CD8-positive, alpha-beta memory T cell (primary cell): ENCODE measurements around the gene IP6K1. TPM values are rescaled to one million over a fixed set of nuclear protein-coding genes. Genes with fewer than 3 reads are reported as not detected.

Source experiments
- CTCF ChIA-PET: fragments of 350-600 bp; sonication (Branson Sonifier 250); formaldehyde crosslinking; loops from one replicate; lab custom pipeline; 2021; ENCODE audit warnings: antibody characterized with exemption; lab: Charles Lee
- POLR2A ChIA-PET: fragments of 350-600 bp; sonication (Branson Sonifier 250); formaldehyde crosslinking; loops from one replicate; lab custom pipeline; 2021; ENCODE audit warnings: antibody characterized with exemption; lab: Charles Lee
- DNase-seq, 5 donors: peaks; one replicate each; pipeline versions ENCODE4 v3.0.0 to v3.0.0-alpha.2; 2020 to 2022; ENCODE audit warnings: mixed read lengths in 1 of 5
- H3K27ac ChIP-seq: one replicate; pipeline ENCODE4 v1.7.0; 2013; ENCODE audit warnings: low read depth, mild to moderate bottlenecking, low read length, moderate library complexity
- H3K27me3 ChIP-seq: 2 replicates; pipeline ENCODE4 v1.7.0; 2013; ENCODE audit warnings: low read length, mild to moderate bottlenecking; ENCODE audit not compliant: insufficient read depth, poor library complexity, severe bottlenecking
- H3K36me3 ChIP-seq: 2 replicates; pipeline ENCODE4 v1.7.0; 2013; ENCODE audit warnings: mild to moderate bottlenecking, low read length, moderate library complexity; ENCODE audit not compliant: insufficient read depth
- H3K4me1 ChIP-seq: 2 replicates; pipeline ENCODE4 v1.7.0; 2013; ENCODE audit warnings: mild to moderate bottlenecking, low read length, moderate library complexity; ENCODE audit not compliant: insufficient read depth
- H3K4me3 ChIP-seq: 2 replicates; pipeline ENCODE4 v1.7.0; 2013; ENCODE audit warnings: mild to moderate bottlenecking, low read length
- H3K9me3 ChIP-seq: 2 replicates; pipeline ENCODE4 v1.7.0; 2013; ENCODE audit warnings: mild to moderate bottlenecking, low read length
- H3K27ac Mint-ChIP-seq, 8 donors: one replicate each; pipeline ENCODE4 v1.8.0; 2020 to 2021; ENCODE audit warnings: mixed read lengths in 8 of 8, mild to moderate bottlenecking in 6 of 8, inconsistent platforms in 3 of 8, moderate library complexity in 3 of 8
- H3K27me3 Mint-ChIP-seq, 2 donors: one replicate each; pipeline ENCODE4 v1.8.0; 2020 to 2021; ENCODE audit warnings: mixed read lengths in 2 of 2, mild to moderate bottlenecking in 1 of 2, moderate library complexity in 1 of 2
- H3K36me3 Mint-ChIP-seq, 3 donors: one replicate each; pipeline ENCODE4 v1.8.0; 2020 to 2021; ENCODE audit warnings: mixed read lengths in 3 of 3, inconsistent platforms in 1 of 3, mild to moderate bottlenecking in 1 of 3
- H3K4me1 Mint-ChIP-seq, 3 donors: one replicate each; pipeline ENCODE4 v1.8.0; 2020 to 2021; ENCODE audit warnings: mixed read lengths in 3 of 3, inconsistent platforms in 1 of 3, mild to moderate bottlenecking in 1 of 3
- H3K4me3 Mint-ChIP-seq, 7 donors: one replicate each; pipeline ENCODE4 v1.8.0; 2020 to 2021; ENCODE audit warnings: mixed read lengths in 7 of 7, mild to moderate bottlenecking in 6 of 7, moderate library complexity in 4 of 7, inconsistent platforms in 2 of 7
- H3K9me3 Mint-ChIP-seq, 5 donors: one replicate each; pipeline ENCODE4 v1.8.0; 2020 to 2022; ENCODE audit warnings: mixed read lengths in 5 of 5, mild to moderate bottlenecking in 3 of 5, moderate library complexity in 2 of 5, inconsistent platforms in 1 of 5
- polyA plus RNA-seq: library from polyadenylated mRNA; unstranded; fragments of 300-500 nt; fragmentation: Illumina TruSeq; gene quantifications from one replicate; pipeline ENCODE4 v1.2.3, GENCODE V29; 2021
- total RNA-seq, 2 experiments: library from RNA; stranded (reverse); gene quantifications; one replicate each; pipeline ENCODE4 v1.2.3, GENCODE V29; 2021

IP6K1 gene
- total and polyA plus RNA-seq, 3 experiments from 2014 or later, result 26.1 to 47.5 (median 37.1) TPM

- H3K4me1 Mint-ChIP-seq, result peaks cover 11 to 32% (median 30%) of the 10 kb centered on the region in 3 donors
- no peaks in the 10 kb centered on the region for H3K27me3 ChIP-seq
- no peaks in the 10 kb centered on the region for H3K36me3 ChIP-seq
- H3K9me3 Mint-ChIP-seq, result no peaks in the 10 kb centered on the region
- H3K9me3 ChIP-seq, result no peaks in the 10 kb centered on the region
- ChIA-PET CTCF (no interaction called here), POLR2A (no interaction called here)
- H3K36me3 Mint-ChIP-seq, result peaks cover 0 to 61% (median 15%) of the 10 kb centered on the region in 3 donors
- no peak for DNase-seq
- no peak overlapping the region for H3K27ac ChIP-seq
- H3K4me3 ChIP-seq, result no peak overlapping the region
- H3K4me3 Mint-ChIP-seq, result no peak overlapping the region
- no peaks in the 10 kb centered on the region for H3K4me1 ChIP-seq
- H3K27me3 Mint-ChIP-seq, result no peaks in the 10 kb centered on the region
- H3K27ac Mint-ChIP-seq, result peak overlapping the region in 1 of 8 donors; percentile 14
These were observed 40.4 kb downstream of the IP6K1 start for GRCh38 chr3:49745986-49746385.

GRCh38 chr3:49740427-49740826 is 45.9 kb downstream of the IP6K1 start:
- no peaks in the 10 kb centered on the region for H3K4me1 ChIP-seq
- Mint-ChIP-seq H3K9me3 (no peaks in the 10 kb centered on the region), H3K27me3 (no peaks in the 10 kb centered on the region), H3K4me3 (no peak overlapping the region), H3K36me3 (peaks cover 3 to 57% (median 15%) of the 10 kb centered on the region in 3 donors), H3K4me1 (peaks cover 8 to 12% (median 9%) of the 10 kb centered on the region in 3 donors), H3K27ac (peak overlapping the region in 2 of 8 donors; percentile 30 to 63)
- ChIA-PET CTCF (no interaction called here), POLR2A (no interaction called here)
- peaks cover 10% of the 10 kb centered on the region for H3K36me3 ChIP-seq
- no peak for DNase-seq
- no peak overlapping the region for H3K27ac ChIP-seq
- H3K27me3 ChIP-seq, result no peaks in the 10 kb centered on the region
- H3K4me3 ChIP-seq, result no peak overlapping the region
- no peaks in the 10 kb centered on the region for H3K9me3 ChIP-seq

- Mint-ChIP-seq H3K4me1 (peaks cover 0 to 6% (median 2%) of the 10 kb centered on the region in 3 donors), H3K27ac (peak overlapping the region in 6 of 8 donors; percentile 34 to 89 (median 74)), H3K4me3 (no peak overlapping the region), H3K27me3 (no peaks in the 10 kb centered on the region), H3K9me3 (no peaks in the 10 kb centered on the region), H3K36me3 (peaks cover 3 to 63% (median 9%) of the 10 kb centered on the region in 3 donors)
- H3K36me3 ChIP-seq, result peaks cover 10% of the 10 kb centered on the region
- ChIA-PET POLR2A (no interaction called here), CTCF (no interaction called here)
- H3K4me1 ChIP-seq, result no peaks in the 10 kb centered on the region
- no peak for DNase-seq
- no peaks in the 10 kb centered on the region for H3K9me3 ChIP-seq
- no peaks in the 10 kb centered on the region for H3K27me3 ChIP-seq
- no peak overlapping the region for H3K4me3 ChIP-seq
- no peak overlapping the region for H3K27ac ChIP-seq
These were observed 48.2 kb downstream of the IP6K1 start for GRCh38 chr3:49738067-49738713.

- Histone ChIP-seq H3K4me1 (no peaks in the 10 kb centered on the region), H3K9me3 (no peaks in the 10 kb centered on the region), H3K27me3 (no peaks in the 10 kb centered on the region), H3K36me3 (peaks cover 28% of the 10 kb centered on the region), H3K27ac (no peak overlapping the region), H3K4me3 (no peak overlapping the region)
- no peaks in the 10 kb centered on the region for H3K27me3 Mint-ChIP-seq
- ChIA-PET POLR2A (no interaction called here), CTCF (no interaction called here)
- DNase-seq, result no peak
- H3K27ac Mint-ChIP-seq, result peak overlapping the region in 1 of 8 donors; percentile 81
- peaks cover 0 to 3% (median 2%) of the 10 kb centered on the region in 3 donors for H3K4me1 Mint-ChIP-seq
- H3K4me3 Mint-ChIP-seq, result no peak overlapping the region
- H3K9me3 Mint-ChIP-seq, result no peaks in the 10 kb centered on the region
- H3K36me3 Mint-ChIP-seq, result peaks cover 3 to 79% (median 13%) of the 10 kb centered on the region in 3 donors
These were observed 51.6 kb downstream of the IP6K1 start for GRCh38 chr3:49734752-49735151.

- ChIA-PET CTCF (no interaction called here), POLR2A (no interaction called here)
- Mint-ChIP-seq H3K4me1 (peaks cover 0 to under 1% (median under 1%) of the 10 kb centered on the region in 3 donors), H3K27me3 (peaks cover 0 to 2% of the 10 kb centered on the region in 2 donors), H3K9me3 (no peaks in the 10 kb centered on the region), H3K4me3 (no peak overlapping the region), H3K36me3 (peaks cover 3 to 78% (median 11%) of the 10 kb centered on the region in 3 donors), H3K27ac (no peak overlapping the region)
- Histone ChIP-seq H3K36me3 (peaks cover 28% of the 10 kb centered on the region), H3K9me3 (no peaks in the 10 kb centered on the region), H3K4me1 (no peaks in the 10 kb centered on the region), H3K27ac (no peak overlapping the region), H3K4me3 (no peak overlapping the region), H3K27me3 (no peaks in the 10 kb centered on the region)
- no peak for DNase-seq
These were observed 52.8 kb downstream of the IP6K1 start for GRCh38 chr3:49733551-49733950.

- Histone ChIP-seq H3K27me3 (no peaks in the 10 kb centered on the region), H3K27ac (no peak overlapping the region), H3K4me1 (no peaks in the 10 kb centered on the region), H3K36me3 (peaks cover 25% of the 10 kb centered on the region), H3K4me3 (no peak overlapping the region), H3K9me3 (no peaks in the 10 kb centered on the region)
- Mint-ChIP-seq H3K4me1 (no peaks in the 10 kb centered on the region), H3K9me3 (no peaks in the 10 kb centered on the region), H3K27ac (no peak overlapping the region), H3K27me3 (peaks cover 0 to 2% of the 10 kb centered on the region in 2 donors), H3K4me3 (no peak overlapping the region), H3K36me3 (peaks cover 3 to 78% (median 10%) of the 10 kb centered on the region in 3 donors)
- ChIA-PET CTCF (no interaction called here), POLR2A (no interaction called here)
- no peak for DNase-seq
These were observed 53.7 kb downstream of the IP6K1 start for GRCh38 chr3:49732597-49732996.

GRCh38 chr3:49729966-49730609 is 56.3 kb downstream of the IP6K1 start:
- Mint-ChIP-seq H3K36me3 (peaks cover 0 to 75% (median 5%) of the 10 kb centered on the region in 3 donors), H3K4me3 (no peak overlapping the region), H3K27ac (peak overlapping the region in 1 of 8 donors; percentile 29), H3K9me3 (no peaks in the 10 kb centered on the region), H3K27me3 (peaks cover 0 to 2% of the 10 kb centered on the region in 2 donors), H3K4me1 (no peaks in the 10 kb centered on the region)
- Histone ChIP-seq H3K27ac (no peak overlapping the region), H3K9me3 (no peaks in the 10 kb centered on the region), H3K36me3 (peaks cover 18% of the 10 kb centered on the region), H3K27me3 (no peaks in the 10 kb centered on the region), H3K4me1 (no peaks in the 10 kb centered on the region), H3K4me3 (no peak overlapping the region)
- ChIA-PET POLR2A (no interaction called here), CTCF (interaction anchor here (1.2 to 1.6 kb wide), 2 partner anchors 11 to 12 kb away, joined by 4 read pairs; no protein-coding TSS in a partner anchor)
- DNase-seq, result no peak

- H3K9me3 ChIP-seq, result no peaks in the 10 kb centered on the region
- H3K27ac ChIP-seq, result no peak overlapping the region
- no peaks in the 10 kb centered on the region for H3K27me3 ChIP-seq
- Mint-ChIP-seq H3K27ac (peak overlapping the region in 1 of 8 donors; percentile 85), H3K36me3 (peaks cover 0 to 66% (median 5%) of the 10 kb centered on the region in 3 donors), H3K9me3 (no peaks in the 10 kb centered on the region), H3K4me1 (peaks cover 8 to 15% (median 12%) of the 10 kb centered on the region in 3 donors), H3K27me3 (peaks cover 0 to 4% of the 10 kb centered on the region in 2 donors), H3K4me3 (no peak overlapping the region)
- peaks cover 13% of the 10 kb centered on the region for H3K4me1 ChIP-seq
- CTCF ChIA-PET, result interaction anchor here (0.7 kb wide), 1 partner anchor 9 kb away, joined by 3 read pairs; no protein-coding TSS in a partner anchor
- H3K36me3 ChIP-seq, result peaks cover 16% of the 10 kb centered on the region
- POLR2A ChIA-PET, result no interaction called here
- DNase-seq, result no peak
- no peak overlapping the region for H3K4me3 ChIP-seq
These were observed 58.4 kb downstream of the IP6K1 start for GRCh38 chr3:49727924-49728361.
